Colonic mucosa (tissue), 4 donors: ENCODE measurements around the gene GJA9. TPM values are rescaled to one million over a fixed set of nuclear protein-coding genes. Genes with fewer than 3 reads are reported as not detected.
"Not testable (repeated sequence)": the region's sequence is repeated elsewhere in the genome, so short reads cannot be mapped to it uniquely, and the experiment has no call there.

Experiments
- DNase-seq: peaks from one replicate; pipeline ENCODE4 v3.0.0-alpha.2; 2020
- H3K27ac ChIP-seq: fragments of 200-600 bp; one replicate; pipeline ENCODE4 v1.8.0; 2021
- H3K27me3 ChIP-seq: fragments of 200-600 bp; one replicate; pipeline ENCODE4 v1.8.0; 2021
- H3K36me3 ChIP-seq: fragments of 200-600 bp; one replicate; pipeline ENCODE4 v1.8.0; 2021
- H3K4me1 ChIP-seq: fragments of 200-600 bp; one replicate; pipeline ENCODE4 v1.8.0; 2021; ENCODE audit warnings: mild to moderate bottlenecking
- H3K4me3 ChIP-seq: fragments of 200-600 bp; one replicate; pipeline ENCODE4 v1.8.0; 2021
- H3K9ac ChIP-seq, 2 donors: one replicate each; pipeline ENCODE4 v1.7.0; 2013; ENCODE audit warnings: control low read depth in 2 of 2, low read depth in 2 of 2, low read length in 2 of 2
- H3K9me3 ChIP-seq: fragments of 200-600 bp; one replicate; pipeline ENCODE4 v1.8.0; 2021
- intact Hi-C: fragments of 100-400 bp; cut with DNase I; formaldehyde crosslinking; loops from one replicate; pipeline ENCODE4 v1.14.1; 2022
- total RNA-seq, 2 donors: library from RNA; stranded (reverse); fragmentation: NEBNext Ultra II Directional in 1 of 2; extraction: Animal tissue kit (Norgen Biotek cat#: 25700) in 1 of 2; gene quantifications; one replicate each; pipeline ENCODE4 v1.2.1, GENCODE V29; 2021
- TF ChIP-seq, protein P1 (sequence below): fragments of 200-600 bp; IDR thresholded peaks from one replicate; pipeline ENCODE4 v1.8.0; 2022; ENCODE audit warnings: antibody characterized with exemption, mild to moderate bottlenecking
- donor health status: healthy.
- donor health status: DM: no; HTN: no; CAD: no.
- donor health status: DM: no; HTN: no; CAD: no.

The GJA9 gene
- total RNA-seq, 2 donors from 2014 or later: 0.88 to 1.7 TPM

DNA sequence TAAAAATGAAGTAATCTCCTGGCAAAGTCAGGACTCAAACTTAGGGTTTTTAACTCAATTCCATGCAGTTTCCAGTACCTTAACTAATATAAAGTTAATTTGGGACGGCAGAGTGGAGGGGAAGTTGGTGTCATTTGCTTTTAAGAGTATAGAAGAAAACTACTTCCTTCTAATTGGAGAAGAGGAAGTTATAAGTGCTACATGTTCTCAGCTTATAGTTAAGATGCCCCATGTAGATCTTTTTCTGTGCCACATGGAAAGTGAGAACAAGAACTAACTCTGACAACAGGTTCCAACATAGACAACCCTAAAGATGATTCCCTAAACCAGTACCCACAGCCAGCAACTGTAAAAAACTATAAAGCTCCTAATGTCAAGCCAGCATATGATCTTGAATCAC lies 33.3 kb downstream of the GJA9 start:
- Histone ChIP-seq H3K27me3 (no peaks in the 10 kb centered on the region), H3K27ac (no peak overlapping the region), H3K4me1 (no peaks in the 10 kb centered on the region), H3K9ac (no peak overlapping the region), H3K9me3 (no peaks in the 10 kb centered on the region), H3K4me3 (no peak overlapping the region), H3K36me3 (peaks cover 9% of the 10 kb centered on the region)
- intact Hi-C loops: no loop called here
- DNase-seq: no peak
- TF ChIP-seq, protein P1, sequence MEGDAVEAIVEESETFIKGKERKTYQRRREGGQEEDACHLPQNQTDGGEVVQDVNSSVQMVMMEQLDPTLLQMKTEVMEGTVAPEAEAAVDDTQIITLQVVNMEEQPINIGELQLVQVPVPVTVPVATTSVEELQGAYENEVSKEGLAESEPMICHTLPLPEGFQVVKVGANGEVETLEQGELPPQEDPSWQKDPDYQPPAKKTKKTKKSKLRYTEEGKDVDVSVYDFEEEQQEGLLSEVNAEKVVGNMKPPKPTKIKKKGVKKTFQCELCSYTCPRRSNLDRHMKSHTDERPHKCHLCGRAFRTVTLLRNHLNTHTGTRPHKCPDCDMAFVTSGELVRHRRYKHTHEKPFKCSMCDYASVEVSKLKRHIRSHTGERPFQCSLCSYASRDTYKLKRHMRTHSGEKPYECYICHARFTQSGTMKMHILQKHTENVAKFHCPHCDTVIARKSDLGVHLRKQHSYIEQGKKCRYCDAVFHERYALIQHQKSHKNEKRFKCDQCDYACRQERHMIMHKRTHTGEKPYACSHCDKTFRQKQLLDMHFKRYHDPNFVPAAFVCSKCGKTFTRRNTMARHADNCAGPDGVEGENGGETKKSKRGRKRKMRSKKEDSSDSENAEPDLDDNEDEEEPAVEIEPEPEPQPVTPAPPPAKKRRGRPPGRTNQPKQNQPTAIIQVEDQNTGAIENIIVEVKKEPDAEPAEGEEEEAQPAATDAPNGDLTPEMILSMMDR: no peak

GRCh38 chr1:38846210-38846609 lies 35.2 kb downstream of the GJA9 start:
- Histone ChIP-seq H3K27me3 (no peaks in the 10 kb centered on the region), H3K36me3 (peaks cover 9% of the 10 kb centered on the region)
- TF ChIP-seq, protein P1: no peak

GRCh38 chr1:38845088-38845487 lies 36.3 kb downstream of the GJA9 start:
- H3K4me3 ChIP-seq, H3K27me3 ChIP-seq, H3K27ac ChIP-seq, H3K36me3 ChIP-seq, H3K4me1 ChIP-seq, DNase-seq, H3K9me3 ChIP-seq, H3K9ac ChIP-seq, intact Hi-C loops: not testable (repeated sequence)

More at GRCh38 chr1:38846210-38846609, 35.2 kb downstream of the GJA9 start:
- H3K9me3 ChIP-seq: no peaks in the 10 kb centered on the region
- H3K9ac ChIP-seq: no peak overlapping the region
- no peak overlapping the region for H3K27ac ChIP-seq
- no peak overlapping the region for H3K4me3 ChIP-seq
- H3K4me1 ChIP-seq: no peaks in the 10 kb centered on the region
- intact Hi-C loops: no loop called here
- DNase-seq: no peak

GRCh38 chr1:38840281-38840680 lies 41.1 kb downstream of the GJA9 start:
- intact Hi-C loops: no loop called here
- H3K36me3 ChIP-seq: peaks cover 6% of the 10 kb centered on the region
- no peaks in the 10 kb centered on the region for H3K9me3 ChIP-seq
- H3K27ac ChIP-seq: no peak overlapping the region
- no peak overlapping the region for H3K4me3 ChIP-seq
- H3K27me3 ChIP-seq: no peaks in the 10 kb centered on the region
- no peak overlapping the region for H3K9ac ChIP-seq
- H3K4me1 ChIP-seq: no peaks in the 10 kb centered on the region
- no peak for DNase-seq
- TF ChIP-seq, protein P1: no peak

DNA sequence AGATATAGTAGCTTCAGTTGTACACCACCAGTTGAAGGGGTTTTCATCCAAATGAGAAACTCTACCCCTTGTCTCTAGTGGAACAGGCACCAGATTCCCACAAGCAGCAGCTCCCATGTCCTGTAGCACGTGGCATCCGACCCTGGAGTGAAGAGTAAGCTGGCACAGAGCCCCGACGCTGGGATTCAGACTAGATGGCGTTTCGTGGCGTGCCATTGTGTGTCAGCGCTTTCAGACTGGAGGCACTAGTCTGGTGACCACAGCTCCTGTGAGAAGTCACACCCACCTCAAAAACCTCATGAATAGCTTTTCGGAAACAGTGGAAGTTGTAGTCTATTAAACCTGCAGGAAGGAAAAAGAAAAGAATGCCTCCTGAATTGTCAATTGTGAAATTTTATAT lies 42.0 kb downstream of the GJA9 start:
- Histone ChIP-seq H3K4me1 (no peaks in the 10 kb centered on the region), H3K4me3 (no peak overlapping the region), H3K9ac (no peak overlapping the region), H3K27me3 (no peaks in the 10 kb centered on the region), H3K27ac (no peak overlapping the region), H3K36me3 (peaks cover 6% of the 10 kb centered on the region), H3K9me3 (no peaks in the 10 kb centered on the region)
- intact Hi-C loops: loop anchor here (5.0 kb wide), 2 partner anchors 232 to 797 kb away; no protein-coding TSS in a partner anchor
- DNase-seq: no peak
- TF ChIP-seq, protein P1: no peak

GRCh38 chr1:38836316-38836715 lies 45.1 kb downstream of the GJA9 start:
- H3K9me3 ChIP-seq, DNase-seq, H3K27ac ChIP-seq, H3K9ac ChIP-seq, H3K36me3 ChIP-seq, H3K4me1 ChIP-seq, H3K27me3 ChIP-seq, H3K4me3 ChIP-seq: not testable (repeated sequence)
- intact Hi-C loops: loop anchor here (5.0 kb wide), 2 partner anchors 229 to 794 kb away; no protein-coding TSS in a partner anchor
